ENCODE data around the gene COL12A1. TPM values are rescaled to one million over a fixed set of nuclear protein-coding genes. Genes with fewer than 3 reads are reported as not detected.

COL12A1 gene
- total RNA-seq, 1 experiment from 2014 or later, result 0.96 TPM

GRCh38 chr6:75085931-75086635 lies 119.8 kb downstream of the COL12A1 start:
- Histone ChIP-seq H3T11ph (ENCODE audit: low read length) (no peak overlapping the region), H4K91ac (ENCODE audit: insufficient read length, low read depth, low read length) (no peak overlapping the region), H3K23me2 (ENCODE audit: insufficient read length, low read depth, low read length, poor library complexity, severe bottlenecking) (no peaks in the 10 kb centered on the region), H3K14ac (ENCODE audit: insufficient read depth, low read length) (no peak overlapping the region), H3K4ac (ENCODE audit: low read depth, low read length) (no peak overlapping the region), H4K5ac (ENCODE audit: insufficient read length, low read depth, low read length) (no peak overlapping the region), H4K8ac (replicated peaks; ENCODE audit: insufficient read length, low read depth, low read length) (no peak overlapping the region), H3K4me2 (ENCODE audit: insufficient read depth, insufficient read length, low read length) (no peak overlapping the region), H3K9me3 (ENCODE audit: control insufficient read depth, low read depth, low read length) (no peaks in the 10 kb centered on the region), H3K79me2 (ENCODE audit: insufficient read depth, low read length) (no peaks in the 10 kb centered on the region), H3K18ac (ENCODE audit: insufficient read length, low read depth, low read length) (no peak overlapping the region), H2BK20ac (ENCODE audit: low read depth, low read length, poor library complexity, severe bottlenecking) (no peak overlapping the region), H2AFZ (ENCODE audit: low read length) (no peak overlapping the region), H2AK5ac (ENCODE audit: insufficient read length, low read length) (no peak overlapping the region), H3K56ac (ENCODE audit: insufficient read length, low read depth, low read length) (no peak overlapping the region), H2BK12ac (ENCODE audit: insufficient read length, low read depth, low read length) (no peak overlapping the region), H3K23ac (ENCODE audit: insufficient read length, low read depth, low read length) (no peak overlapping the region), H2BK15ac (ENCODE audit: low read depth, low read length) (no peak overlapping the region), H3K27me3 (ENCODE audit: insufficient read depth, low read length) (no peaks in the 10 kb centered on the region), H2BK5ac (ENCODE audit: insufficient read length, low read length) (no peak overlapping the region), H3K79me1 (ENCODE audit: insufficient read depth, low read depth, low read length, poor library complexity, severe bottlenecking) (no peaks in the 10 kb centered on the region), H4K20me1 (ENCODE audit: control insufficient read depth, insufficient read depth, insufficient read length) (no peaks in the 10 kb centered on the region), H2BK120ac (ENCODE audit: low read depth, low read length, poor library complexity, severe bottlenecking) (no peak overlapping the region), H3K27ac (ENCODE audit: insufficient read length, low read depth, low read length) (no peak overlapping the region), H3K9ac (ENCODE audit: extremely low read depth, insufficient read length, low read length) (no peak overlapping the region), H3K4me1 (ENCODE audit: insufficient read depth, low read length) (no peaks in the 10 kb centered on the region)
- Mint-ChIP-seq H3K27ac (no peak overlapping the region), H3K36me3 (ENCODE audit: insufficient read depth in 1 of 3, low read depth in 3 of 3) (peaks cover 0 to 1% (median 0%) of the 10 kb centered on the region in 3 experiments; a peak in 1 of 7 replicates), H3K4me1 (peaks cover 19 to 21% of the 10 kb centered on the region in 2 experiments), H3K27me3 (ENCODE audit: low read depth) (peaks cover 40% of the 10 kb centered on the region), H3K9me3 (no peaks in the 10 kb centered on the region; a peak in 1 of 5 replicates), H3K4me3 (no peak overlapping the region)
- DNase-seq, result no peak
- TF ChIP-seq, protein P1, sequence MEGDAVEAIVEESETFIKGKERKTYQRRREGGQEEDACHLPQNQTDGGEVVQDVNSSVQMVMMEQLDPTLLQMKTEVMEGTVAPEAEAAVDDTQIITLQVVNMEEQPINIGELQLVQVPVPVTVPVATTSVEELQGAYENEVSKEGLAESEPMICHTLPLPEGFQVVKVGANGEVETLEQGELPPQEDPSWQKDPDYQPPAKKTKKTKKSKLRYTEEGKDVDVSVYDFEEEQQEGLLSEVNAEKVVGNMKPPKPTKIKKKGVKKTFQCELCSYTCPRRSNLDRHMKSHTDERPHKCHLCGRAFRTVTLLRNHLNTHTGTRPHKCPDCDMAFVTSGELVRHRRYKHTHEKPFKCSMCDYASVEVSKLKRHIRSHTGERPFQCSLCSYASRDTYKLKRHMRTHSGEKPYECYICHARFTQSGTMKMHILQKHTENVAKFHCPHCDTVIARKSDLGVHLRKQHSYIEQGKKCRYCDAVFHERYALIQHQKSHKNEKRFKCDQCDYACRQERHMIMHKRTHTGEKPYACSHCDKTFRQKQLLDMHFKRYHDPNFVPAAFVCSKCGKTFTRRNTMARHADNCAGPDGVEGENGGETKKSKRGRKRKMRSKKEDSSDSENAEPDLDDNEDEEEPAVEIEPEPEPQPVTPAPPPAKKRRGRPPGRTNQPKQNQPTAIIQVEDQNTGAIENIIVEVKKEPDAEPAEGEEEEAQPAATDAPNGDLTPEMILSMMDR (conservative IDR thresholded peaks at IDR 0.05), result no peak
- no CpG with 5 or more reads among the region's 13 CpGs for WGBS (ENCODE audit: extremely low coverage, insufficient read length, low lambda C conversion rate)

Measured in H9 (cell line).